Gastrocnemius medialis (tissue), 4 donors: Measurements from ENCODE around the gene POLE3. TPM values are rescaled to one million over a fixed set of nuclear protein-coding genes. Genes with fewer than 3 reads are reported as not detected.
"Not testable (repeated sequence)": the region's sequence is repeated elsewhere in the genome, so short reads cannot be mapped to it uniquely, and the experiment has no call there.

Experiments
- ATAC-seq, 2 donors: fragments of 150-250 bp; one replicate each; pipeline ENCODE4 v1.9.1; 2016
- DNase-seq, 2 donors: peaks; one replicate each; pipeline ENCODE4 v3.0.0-alpha.2; 2019
- H3K27ac ChIP-seq, 4 donors: fragments of 200-600 bp; sonication (generic); 1 replicate in 1 of 4; 2 replicates in 3 of 4; pipeline ENCODE4 v1.5.1; 2016 to 2018; ENCODE audit warnings: mild to moderate bottlenecking in 2 of 4, moderate library complexity in 1 of 4
- H3K27me3 ChIP-seq, 3 donors: fragments of 200-600 bp; sonication (generic) in 2 of 3; 1 replicate in 1 of 3; 2 replicates in 2 of 3; pipeline versions ENCODE4 v1.5.1 to v1.6.0; 2016 to 2019; ENCODE audit warnings: mild to moderate bottlenecking in 1 of 3, moderate library complexity in 1 of 3
- H3K36me3 ChIP-seq, 2 donors: fragments of 200-600 bp; sonication (generic) in 1 of 2; one replicate each; pipeline ENCODE4 v1.5.1; 2017 to 2018
- H3K4me1 ChIP-seq, 2 donors: fragments of 200-600 bp; sonication (generic) in 1 of 2; one replicate each; pipeline ENCODE4 v1.5.1; 2016 to 2017; ENCODE audit warnings: mild to moderate bottlenecking in 2 of 2
- H3K4me3 ChIP-seq, 4 donors: fragments of 200-600 bp; sonication (generic) in 3 of 4; 1 replicate in 1 of 4; 2 replicates in 3 of 4; pipeline ENCODE4 v1.5.1; 2016 to 2019; ENCODE audit warnings: mild to moderate bottlenecking in 2 of 4
- H3K9me3 ChIP-seq, 3 donors: fragments of 200-600 bp; sonication (generic) in 2 of 3; 1 replicate in 1 of 3; 2 replicates in 2 of 3; pipeline ENCODE4 v1.5.1; 2016 to 2019
- POLR2A ChIP-seq, 2 donors: fragments of 450-650 bp; IDR thresholded peaks; one replicate each; pipeline ENCODE4 v1.6.1; 2017; ENCODE audit warnings: antibody characterized with exemption in 2 of 2, mild to moderate bottlenecking in 2 of 2, moderate library complexity in 2 of 2
- in situ Hi-C, 4 donors: fragments of 200-750 bp; cut with MboI; loops; one replicate each; pipeline versions ENCODE4 v1.15.0 to v1.8.0; 2017; ENCODE audit warnings: low sequenced_read_pairs in 4 of 4
- intact Hi-C: fragments of 100-400 bp; cut with DNase I; formaldehyde crosslinking; loops from one replicate; pipeline ENCODE4 v1.15.1; 2023; ENCODE audit warnings: low total_unique reads
- total RNA-seq, 4 donors: library from RNA; depleted of rRNA; stranded (reverse); fragments of >200 nt; gene quantifications; one replicate each; pipeline versions ENCODE4 v1.1.0 to v1.2.3, GENCODE V29; 2016
- TF ChIP-seq, protein P1 (sequence below), 5 experiments: fragments of 450-650 bp in 3 of 5; fragments of 200-600 bp in 2 of 5; sonication (generic) in 2 of 5; IDR thresholded peaks in 4 of 5; conservative IDR thresholded peaks in 1 of 5; 1 replicate in 4 of 5; 2 replicates in 1 of 5; pipeline ENCODE4 v1.5.1; 2016 to 2019; ENCODE audit warnings: antibody characterized with exemption in 5 of 5, mild to moderate bottlenecking in 3 of 5, moderate library complexity in 3 of 5

The POLE3 gene
- total RNA-seq, 4 donors from 2014 or later, result 42.9 to 66.4 (median 57.8) TPM

DNA sequence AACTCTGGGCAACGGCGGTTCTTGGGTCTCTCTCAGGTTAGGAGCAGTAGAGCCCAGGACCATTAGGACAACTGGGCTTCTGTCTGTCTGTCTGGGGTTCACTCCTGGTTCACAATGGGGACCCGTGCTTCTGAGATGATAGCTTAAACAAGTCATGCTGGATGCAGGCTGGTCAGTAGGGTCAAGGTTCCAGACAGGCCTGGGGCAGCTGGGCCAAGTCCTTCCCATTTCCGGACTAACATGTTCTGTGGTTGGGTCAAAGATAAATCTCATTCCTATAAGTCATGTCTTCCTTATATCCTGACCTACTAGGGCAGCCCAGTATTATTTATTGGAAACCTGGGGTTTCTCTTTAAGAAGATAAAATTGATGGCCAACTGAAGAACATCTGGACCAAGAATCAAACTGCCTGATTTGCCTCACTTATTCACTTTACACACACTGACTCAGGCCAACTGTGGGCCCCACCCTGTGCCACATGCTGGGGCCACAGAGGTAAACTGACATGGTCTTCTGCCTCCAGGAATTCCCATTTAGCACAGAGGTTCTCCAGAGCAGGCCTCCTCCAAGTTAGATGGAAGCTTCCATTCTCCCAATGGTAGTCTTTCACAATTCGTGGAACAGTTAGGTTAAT lies 42.0 kb downstream of the POLE3 start:
- no peaks in the 10 kb centered on the region for H3K9me3 ChIP-seq
- in situ Hi-C loops, result no loop called here
- peaks cover 0 to 5% of the 10 kb centered on the region in 2 donors for H3K4me1 ChIP-seq
- no peak for DNase-seq
- H3K4me3 ChIP-seq, result no peak overlapping the region
- no peaks in the 10 kb centered on the region for H3K27me3 ChIP-seq
- intact Hi-C loops, result no loop called here
- ATAC-seq, result no peak
- peaks cover 0 to 4% of the 10 kb centered on the region in 2 donors for H3K36me3 ChIP-seq
- H3K27ac ChIP-seq, result no peak overlapping the region
- TF ChIP-seq, protein P1, sequence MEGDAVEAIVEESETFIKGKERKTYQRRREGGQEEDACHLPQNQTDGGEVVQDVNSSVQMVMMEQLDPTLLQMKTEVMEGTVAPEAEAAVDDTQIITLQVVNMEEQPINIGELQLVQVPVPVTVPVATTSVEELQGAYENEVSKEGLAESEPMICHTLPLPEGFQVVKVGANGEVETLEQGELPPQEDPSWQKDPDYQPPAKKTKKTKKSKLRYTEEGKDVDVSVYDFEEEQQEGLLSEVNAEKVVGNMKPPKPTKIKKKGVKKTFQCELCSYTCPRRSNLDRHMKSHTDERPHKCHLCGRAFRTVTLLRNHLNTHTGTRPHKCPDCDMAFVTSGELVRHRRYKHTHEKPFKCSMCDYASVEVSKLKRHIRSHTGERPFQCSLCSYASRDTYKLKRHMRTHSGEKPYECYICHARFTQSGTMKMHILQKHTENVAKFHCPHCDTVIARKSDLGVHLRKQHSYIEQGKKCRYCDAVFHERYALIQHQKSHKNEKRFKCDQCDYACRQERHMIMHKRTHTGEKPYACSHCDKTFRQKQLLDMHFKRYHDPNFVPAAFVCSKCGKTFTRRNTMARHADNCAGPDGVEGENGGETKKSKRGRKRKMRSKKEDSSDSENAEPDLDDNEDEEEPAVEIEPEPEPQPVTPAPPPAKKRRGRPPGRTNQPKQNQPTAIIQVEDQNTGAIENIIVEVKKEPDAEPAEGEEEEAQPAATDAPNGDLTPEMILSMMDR (IDR thresholded peaks at IDR 0.05 in 4 of 5, conservative IDR thresholded peaks at IDR 0.05 in 1 of 5), result no peak
- TF ChIP-seq POLR2A (IDR thresholded peaks at IDR 0.05), result no peak

DNA sequence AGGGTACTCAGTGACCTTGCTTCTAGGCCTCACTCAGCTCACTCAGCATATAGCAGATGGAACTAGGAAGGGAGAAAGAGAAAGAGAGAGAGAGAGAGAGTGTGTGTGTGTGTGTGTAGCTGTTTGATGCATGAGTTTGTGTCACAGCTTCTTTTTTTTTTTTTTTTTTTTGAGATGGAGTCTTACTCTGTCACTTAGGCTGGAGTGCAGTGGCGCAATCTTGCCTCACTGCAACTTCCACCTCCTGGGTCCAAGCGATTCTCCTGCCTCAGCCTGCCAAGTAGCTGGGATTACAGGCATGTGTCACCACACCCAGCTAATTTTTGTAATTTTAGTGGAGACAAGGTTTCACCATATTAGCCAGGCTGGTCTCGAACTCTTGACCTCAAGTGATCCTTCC lies 44.8 kb downstream of the POLE3 start:
- H3K4me1 ChIP-seq, H3K27me3 ChIP-seq, H3K36me3 ChIP-seq, DNase-seq, intact Hi-C loops, H3K4me3 ChIP-seq, H3K9me3 ChIP-seq, H3K27ac ChIP-seq, ATAC-seq, in situ Hi-C loops: not testable (repeated sequence)

DNA sequence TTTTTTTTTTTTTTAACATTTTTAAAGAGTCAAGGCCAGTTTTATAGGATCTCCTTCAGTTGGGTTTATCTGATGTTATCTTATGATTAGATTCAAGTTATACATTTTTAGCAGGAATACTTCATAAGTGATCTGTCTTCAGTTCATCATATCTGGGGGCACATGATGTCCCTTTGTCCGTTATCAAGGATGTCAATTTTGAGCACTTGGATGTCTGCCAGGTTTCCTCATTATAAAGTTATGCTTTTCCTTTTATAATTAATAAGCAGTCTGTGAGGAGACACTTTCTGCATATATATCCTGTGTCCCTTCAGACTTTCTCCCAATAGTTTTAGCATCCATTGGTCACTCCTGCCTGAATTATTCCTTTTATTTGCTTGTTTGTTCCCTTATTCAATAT lies 45.5 kb downstream of the POLE3 start:
- TF ChIP-seq, protein P1 (IDR thresholded peaks at IDR 0.05 in 4 of 5, conservative IDR thresholded peaks at IDR 0.05 in 1 of 5), result no peak
- no peak for TF ChIP-seq POLR2A (IDR thresholded peaks at IDR 0.05)
- no peak for DNase-seq
- H3K36me3 ChIP-seq, result no peaks in the 10 kb centered on the region
- H3K9me3 ChIP-seq, result no peaks in the 10 kb centered on the region
- ATAC-seq, result no peak
- in situ Hi-C loops (no loop called here), intact Hi-C loops (no loop called here)
- no peak overlapping the region for H3K4me3 ChIP-seq
- no peaks in the 10 kb centered on the region for H3K27me3 ChIP-seq
- H3K4me1 ChIP-seq, result peaks cover 0 to 4% of the 10 kb centered on the region in 2 donors
- H3K27ac ChIP-seq, result no peak overlapping the region

DNA sequence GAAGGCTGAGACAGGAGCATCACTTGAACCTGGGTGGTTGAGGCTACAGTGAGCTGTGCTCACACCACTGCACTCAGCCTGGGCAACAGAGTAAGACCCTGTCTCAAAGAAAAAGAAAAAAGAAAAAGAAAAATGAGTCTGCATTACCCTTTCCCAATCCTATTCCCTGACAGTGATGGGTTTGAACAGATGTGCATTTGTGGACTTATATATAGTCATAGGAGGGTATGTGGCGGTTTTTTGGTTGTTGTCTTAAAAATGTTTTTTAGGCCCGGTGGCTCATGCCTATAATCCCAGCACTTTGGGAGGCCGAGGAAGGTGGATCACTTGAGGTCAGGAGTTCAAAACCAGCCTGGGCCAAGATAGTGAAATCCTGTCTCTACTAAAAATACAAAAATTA lies 47.1 kb downstream of the POLE3 start:
- no peaks in the 10 kb centered on the region for H3K4me1 ChIP-seq
- no peak for DNase-seq
- ATAC-seq, result no peak
- no peaks in the 10 kb centered on the region for H3K27me3 ChIP-seq
- no peaks in the 10 kb centered on the region for H3K36me3 ChIP-seq
- no peak for TF ChIP-seq POLR2A (IDR thresholded peaks at IDR 0.05)
- TF ChIP-seq, protein P1 (IDR thresholded peaks at IDR 0.05 in 4 of 5, conservative IDR thresholded peaks at IDR 0.05 in 1 of 5), result no peak
- no peak overlapping the region for H3K4me3 ChIP-seq
- in situ Hi-C loops (no loop called here), intact Hi-C loops (no loop called here)
- no peaks in the 10 kb centered on the region for H3K9me3 ChIP-seq
- H3K27ac ChIP-seq, result no peak overlapping the region

DNA sequence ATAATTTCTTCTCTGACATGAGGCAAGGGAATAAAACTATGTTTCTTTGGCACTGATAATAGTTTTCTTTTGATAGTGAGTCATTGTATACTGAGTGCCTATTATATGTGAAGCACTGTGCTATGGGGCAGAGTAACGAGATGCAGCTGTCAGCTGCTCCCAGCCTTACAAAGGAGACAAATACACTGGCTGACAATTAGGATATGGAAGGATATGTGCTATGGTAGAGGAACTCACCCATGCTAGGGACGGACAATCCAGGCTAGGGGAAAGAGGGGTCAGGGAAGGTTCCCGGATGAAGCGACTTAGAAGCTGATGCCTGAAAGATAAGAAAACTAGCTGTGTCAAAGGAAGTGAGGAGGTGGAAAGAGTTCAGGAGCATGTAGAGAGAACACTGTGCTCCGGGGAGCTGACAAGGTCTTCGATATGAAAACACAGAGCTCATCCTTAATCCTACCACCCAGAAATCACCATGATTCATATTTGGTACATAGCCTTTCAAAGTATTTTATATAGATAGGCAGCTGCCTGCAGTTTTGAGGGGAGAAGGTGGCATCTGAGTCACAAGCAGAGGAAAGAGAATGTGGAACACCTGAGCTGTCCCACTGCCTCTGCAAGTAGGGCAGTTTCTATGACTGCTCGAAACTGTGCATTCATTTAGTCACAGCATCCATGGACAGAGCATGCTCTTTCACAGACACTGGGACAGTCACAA lies 49.0 kb downstream of the POLE3 start:
- intact Hi-C loops (no loop called here), in situ Hi-C loops (no loop called here)
- Histone ChIP-seq H3K9me3 (no peaks in the 10 kb centered on the region), H3K36me3 (no peaks in the 10 kb centered on the region), H3K4me3 (no peak overlapping the region), H3K4me1 (no peaks in the 10 kb centered on the region), H3K27me3 (no peaks in the 10 kb centered on the region), H3K27ac (no peak overlapping the region)
- ATAC-seq, result no peak
- no peak for DNase-seq
- TF ChIP-seq, protein P1 (IDR thresholded peaks at IDR 0.05 in 4 of 5, conservative IDR thresholded peaks at IDR 0.05 in 1 of 5), result no peak
- TF ChIP-seq POLR2A (IDR thresholded peaks at IDR 0.05), result no peak
